Subcutaneous adipose tissue (tissue), 4 donors: Measurements from ENCODE around the gene SYNPO. TPM values are rescaled to one million over a fixed set of nuclear protein-coding genes. Genes with fewer than 3 reads are reported as not detected.

Experiments used
- CTCF ChIP-seq: fragments of 450-650 bp; IDR thresholded peaks from one replicate; pipeline ENCODE4 v1.5.1; 2016; ENCODE audit warnings: low read depth, mild to moderate bottlenecking, control low read depth, antibody characterized with exemption, moderate library complexity
- total RNA-seq, 4 donors: library from RNA; depleted of rRNA; stranded (reverse); fragments of >200 nt; gene quantifications; one replicate each; pipeline ENCODE4 v1.1.0, GENCODE V29; 2016

The SYNPO gene
- total RNA-seq, 4 donors from 2014 or later, result 12.2 to 40.7 (median 21.4) TPM

DNA sequence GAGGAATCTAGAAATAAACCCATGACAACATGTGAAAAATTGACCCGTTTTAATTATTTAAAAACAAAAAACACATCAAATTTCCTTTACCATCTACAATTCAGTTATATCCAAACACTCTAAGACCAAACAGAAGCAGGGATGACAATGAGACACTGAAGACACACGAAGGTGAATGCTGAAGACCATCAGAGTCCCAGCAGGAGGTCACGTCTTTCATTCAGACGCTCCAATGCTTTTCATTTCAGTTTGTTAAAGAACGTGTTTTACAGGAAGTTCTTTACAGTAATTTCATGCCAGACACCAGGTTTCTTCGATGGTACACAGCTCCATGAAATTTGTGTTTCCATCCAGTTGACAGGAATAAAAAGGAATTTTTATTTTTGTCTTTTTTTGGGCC is 50.3 kb downstream of the SYNPO start:
- TF ChIP-seq CTCF, result no peak

- TF ChIP-seq CTCF, result no peak
Measured at GRCh38 chr5:150692276-150692675, 51.8 kb downstream of the SYNPO start.

- no peak for TF ChIP-seq CTCF
Measured at GRCh38 chr5:150694612-150695011, 54.2 kb downstream of the SYNPO start.

GRCh38 chr5:150700246-150700593 is 59.8 kb downstream of the SYNPO start:
- no peak for TF ChIP-seq CTCF

DNA sequence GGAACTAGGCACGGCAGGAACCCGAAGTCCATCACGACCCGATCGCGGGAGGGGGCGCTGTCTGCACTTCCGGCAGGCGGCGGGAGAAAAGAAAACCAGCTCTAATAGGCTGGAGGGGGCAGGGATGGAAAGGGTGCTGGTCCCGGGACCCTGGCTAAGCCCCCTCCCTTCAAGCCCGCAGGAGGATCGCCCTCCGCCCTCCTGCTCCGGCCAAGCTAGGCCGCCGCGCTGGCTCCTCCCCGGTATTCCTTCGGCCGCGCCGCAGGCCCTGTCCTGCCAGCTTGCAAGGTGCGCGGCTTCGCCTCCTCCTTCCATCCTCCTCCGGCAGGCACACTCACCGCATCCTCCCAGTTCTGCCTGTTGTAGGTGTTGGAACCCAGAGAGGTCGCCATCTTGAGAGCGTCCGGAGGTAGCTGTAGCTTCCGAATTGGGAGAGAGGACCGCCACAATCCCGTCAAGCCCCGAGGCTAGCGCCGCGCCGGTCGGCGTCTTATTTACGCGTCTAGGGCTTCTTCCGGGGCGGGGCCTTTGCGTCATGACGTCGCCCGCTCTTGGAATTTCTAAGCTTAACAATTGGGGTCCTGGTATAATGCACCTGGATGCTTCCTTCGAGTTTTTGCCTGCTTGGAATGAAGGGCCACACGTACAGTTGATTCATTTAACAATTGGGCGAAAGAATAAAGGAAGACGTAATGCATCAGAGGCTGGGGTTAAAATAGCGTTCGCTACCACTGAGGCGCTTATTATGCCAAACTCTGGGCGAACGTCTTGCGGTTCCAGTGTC is 60.3 kb downstream of the SYNPO start, which contains the start of gene RBM22:
Gene RBM22, minus strand, starts transcription at position 469 of the 784 bp plus-strand sequence. Its CDS starts 77 bp downstream, at position 392.
- TF ChIP-seq CTCF, result no peak

- no peak for TF ChIP-seq CTCF
Measured at GRCh38 chr5:150703762-150704161, 63.3 kb downstream of the SYNPO start.

GRCh38 chr5:150706776-150707390 is 66.4 kb downstream of the SYNPO start:
- TF ChIP-seq CTCF, result no peak
